ENCODE data around the gene WDR27.

The WDR27 gene

GRCh38 chr6:169589699-169590257 lies 112.1 kb downstream of the WDR27 start:
- CTCF ChIA-PET = no interaction called here
- Histone ChIP-seq H3K4me3 (ENCODE audit: low read depth, low read length) (no peak overlapping the region), H3K4me1 (ENCODE audit: control insufficient read depth, insufficient read depth, low read length) (no peaks in the 10 kb centered on the region), H3K36me3 (ENCODE audit: control insufficient read depth in 2 of 2, insufficient read depth in 1 of 2, low read length in 2 of 2) (no peaks in the 10 kb centered on the region), H3K27ac (ENCODE audit: extremely low read depth, low read depth, low read length) (no peak overlapping the region), H3K9me3 (ENCODE audit: control insufficient read depth, insufficient read depth, low read depth, low read length) (no peaks in the 10 kb centered on the region)
- TF ChIP-seq ZNF830 (tag by site-specific recombination; IDR thresholded peaks at IDR 0.05; ENCODE audit: low read depth) (no peak), ZBTB17 (tag by site-specific recombination; IDR thresholded peaks at IDR 0.05) (no peak), SCRT2 (tag by site-specific recombination; IDR thresholded peaks at IDR 0.05) (no peak), ZNF362 (tag by site-specific recombination; IDR thresholded peaks at IDR 0.05) (no peak), ZBTB6 (tag by site-specific recombination; IDR thresholded peaks at IDR 0.05) (no peak), ZXDB (tag by site-specific recombination; IDR thresholded peaks at IDR 0.05) (no peak), ZSCAN30 (tag by site-specific recombination; IDR thresholded peaks at IDR 0.05) (no peak), ZNF558 (tag by site-specific recombination; IDR thresholded peaks at IDR 0.05) (no peak), ZNF174 (tag by site-specific recombination; IDR thresholded peaks at IDR 0.05) (no peak), ZBTB26 (tag by site-specific recombination; optimal IDR thresholded peaks at IDR 0.05) (no peak), ZNF433 (tag by site-specific recombination; IDR thresholded peaks at IDR 0.05; ENCODE audit: low read depth) (no peak), ZNF341 (tag by site-specific recombination; IDR thresholded peaks at IDR 0.05; ENCODE audit: low read depth) (no peak), ZNF530 (tag by site-specific recombination; IDR thresholded peaks at IDR 0.05; ENCODE audit: low read depth) (no peak), SETDB1 (IDR thresholded peaks at IDR 0.05; ENCODE audit: insufficient read length, low read length) (no peak), ZNF48 (tag by site-specific recombination; IDR thresholded peaks at IDR 0.05) (no peak), ZNF354C (tag by site-specific recombination; IDR thresholded peaks at IDR 0.05; ENCODE audit: borderline replicate concordance, low read depth) (no peak)
- POLR2A ChIA-PET = no interaction called here

GRCh38 chr6:169589293-169589692 lies 112.5 kb downstream of the WDR27 start:
- TF ChIP-seq ZNF274 (IDR thresholded peaks at IDR 0.05; ENCODE audit: low read length) (no peak), ZNF274 (tag by site-specific recombination; IDR thresholded peaks at IDR 0.05; ENCODE audit: borderline replicate concordance) (no peak), ZNF843 (tag by site-specific recombination; IDR thresholded peaks at IDR 0.05) (no peak), ZNF580 (tag by site-specific recombination; IDR thresholded peaks at IDR 0.05) (no peak), ZNF692 (tag by site-specific recombination; IDR thresholded peaks at IDR 0.05) (no peak), BCL11B (tag by site-specific recombination; IDR thresholded peaks at IDR 0.05; ENCODE audit: low read depth) (no peak), ZNF26 (tag by site-specific recombination; IDR thresholded peaks at IDR 0.05) (no peak), ZNF600 (tag by site-specific recombination; IDR thresholded peaks at IDR 0.05) (no peak), ZNF10 (tag by site-specific recombination; IDR thresholded peaks at IDR 0.05) (no peak), ZNF621 (tag by site-specific recombination; IDR thresholded peaks at IDR 0.05) (no peak)
- ChIA-PET POLR2A (no interaction called here), CTCF (no interaction called here)
- Histone ChIP-seq H3K36me3 (ENCODE audit: control insufficient read depth in 2 of 2, insufficient read depth in 1 of 2, low read length in 2 of 2) (no peaks in the 10 kb centered on the region), H3K27ac (ENCODE audit: extremely low read depth, low read depth, low read length) (no peak overlapping the region), H3K4me3 (ENCODE audit: low read depth, low read length) (no peak overlapping the region), H3K4me1 (ENCODE audit: control insufficient read depth, insufficient read depth, low read length) (no peaks in the 10 kb centered on the region), H3K9me3 (ENCODE audit: control insufficient read depth, insufficient read depth, low read depth, low read length) (no peaks in the 10 kb centered on the region)

Measured in HEK293 (cell line).